ENCODE results near the gene OARD1.

OARD1 gene

DNA sequence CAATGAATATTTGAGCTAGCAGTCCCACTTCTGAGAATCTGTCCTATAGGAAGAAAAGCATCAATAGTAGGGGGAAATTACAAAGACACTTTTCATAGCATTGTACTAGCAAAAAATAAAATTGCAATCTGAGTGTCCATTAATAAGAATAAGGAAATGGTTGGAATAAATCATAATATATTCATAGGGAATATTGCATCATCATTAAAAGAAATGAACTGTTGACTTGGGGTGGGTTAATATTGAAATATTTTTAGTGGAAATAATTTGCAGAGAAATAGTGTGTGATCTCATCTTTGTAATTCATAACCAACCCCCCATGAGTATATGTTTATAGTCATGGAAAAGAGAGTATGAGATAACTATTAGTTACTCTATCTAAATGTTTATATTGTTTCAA is 13.0 kb upstream of the OARD1 start:
- ATAC-seq (ENCODE audit: low read depth), result no peak
- Mint-ChIP-seq H3K27ac (no peak overlapping the region), H3K4me3 (no peak overlapping the region), H3K27me3 (no peaks in the 10 kb centered on the region), H3K36me3 (peaks cover 21% of the 10 kb centered on the region), H3K4me1 (peaks cover 10% of the 10 kb centered on the region), H3K9me3 (no peaks in the 10 kb centered on the region)
- DNase-seq (ENCODE audit: low spot score in 2 of 2), result no peak

DNA sequence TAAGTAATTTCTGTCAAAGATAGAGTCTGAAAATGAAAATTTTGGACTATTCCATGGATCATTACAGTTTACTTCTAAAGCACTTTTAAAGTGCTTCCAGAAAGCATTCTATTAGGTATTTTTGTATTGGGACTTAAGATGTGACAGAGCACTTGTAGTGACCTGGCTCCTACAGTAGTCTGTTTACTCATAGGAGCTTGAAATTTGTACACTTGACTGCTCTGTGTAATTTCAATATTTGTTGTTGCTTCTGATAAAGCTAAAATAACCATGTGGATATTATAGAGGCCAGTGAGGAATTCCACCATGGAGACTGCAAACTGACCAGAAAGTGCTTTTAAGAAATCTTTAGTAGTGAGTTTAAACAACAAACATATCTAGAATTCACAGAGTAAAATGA is 10.9 kb upstream of the OARD1 start:
- Mint-ChIP-seq H3K27me3 (no peaks in the 10 kb centered on the region), H3K36me3 (peaks cover 27% of the 10 kb centered on the region), H3K9me3 (no peaks in the 10 kb centered on the region), H3K4me3 (no peak overlapping the region), H3K4me1 (peaks cover 12% of the 10 kb centered on the region), H3K27ac (peak overlapping the region; percentile 5)
- no peak for DNase-seq (ENCODE audit: low spot score in 2 of 2)
- no peak for ATAC-seq (ENCODE audit: low read depth)

DNA sequence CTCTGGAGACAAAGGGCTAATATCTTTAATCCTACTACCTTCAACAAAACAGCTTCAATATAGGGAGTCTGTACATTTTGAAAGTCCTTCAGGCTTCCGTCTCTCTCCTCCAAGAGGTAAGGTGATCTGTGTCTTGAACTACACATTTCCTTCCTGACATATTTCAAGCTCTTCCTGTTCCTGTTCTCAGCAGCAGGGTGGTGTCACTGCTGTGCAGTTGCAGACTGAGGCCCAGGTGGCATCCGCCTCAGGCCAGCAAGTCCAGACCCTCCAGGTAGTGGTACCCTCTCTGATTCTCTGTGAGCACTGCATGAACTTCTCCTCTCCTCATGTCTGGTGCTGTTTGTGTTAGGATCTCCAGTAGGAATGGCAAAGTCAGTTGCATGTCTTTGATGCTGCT is 8.5 kb upstream of the OARD1 start:
- DNase-seq (ENCODE audit: low spot score in 2 of 2), result no peak
- peak overlapping the region; percentile 77 for H3K4me3 Mint-ChIP-seq
- peak overlapping the region; percentile 91 for H3K27ac Mint-ChIP-seq
- H3K4me1 Mint-ChIP-seq, result peaks cover 20% of the 10 kb centered on the region
- no peaks in the 10 kb centered on the region for H3K27me3 Mint-ChIP-seq
- H3K9me3 Mint-ChIP-seq, result no peaks in the 10 kb centered on the region
- peaks cover 22% of the 10 kb centered on the region for H3K36me3 Mint-ChIP-seq
- ATAC-seq (ENCODE audit: low read depth), result peak; percentile 82

DNA sequence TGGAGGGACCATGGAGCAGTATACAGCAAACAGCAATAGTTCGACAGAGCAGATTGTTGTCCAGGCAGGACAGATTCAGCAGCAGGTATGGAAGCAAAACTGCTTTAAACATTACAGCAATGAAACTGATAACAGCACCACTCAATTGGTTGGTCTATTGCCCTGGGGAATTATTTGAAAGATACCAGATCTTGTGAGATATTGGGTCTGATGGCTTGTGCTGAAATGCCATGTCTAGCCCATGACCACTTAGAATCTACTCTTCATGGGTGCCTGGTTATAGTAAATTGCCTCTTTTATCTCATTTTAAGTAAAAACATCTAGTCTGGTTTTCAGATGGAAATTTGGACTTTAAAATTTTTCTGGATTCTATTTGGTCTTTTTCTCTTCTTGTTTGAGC is 6.9 kb upstream of the OARD1 start:
- Mint-ChIP-seq H3K4me1 (peaks cover 29% of the 10 kb centered on the region), H3K4me3 (no peak overlapping the region), H3K9me3 (no peaks in the 10 kb centered on the region), H3K36me3 (peaks cover 18% of the 10 kb centered on the region), H3K27me3 (no peaks in the 10 kb centered on the region), H3K27ac (peak overlapping the region; percentile 53)
- DNase-seq (ENCODE audit: low spot score in 2 of 2) (no peak), ATAC-seq (ENCODE audit: low read depth) (no peak)

DNA sequence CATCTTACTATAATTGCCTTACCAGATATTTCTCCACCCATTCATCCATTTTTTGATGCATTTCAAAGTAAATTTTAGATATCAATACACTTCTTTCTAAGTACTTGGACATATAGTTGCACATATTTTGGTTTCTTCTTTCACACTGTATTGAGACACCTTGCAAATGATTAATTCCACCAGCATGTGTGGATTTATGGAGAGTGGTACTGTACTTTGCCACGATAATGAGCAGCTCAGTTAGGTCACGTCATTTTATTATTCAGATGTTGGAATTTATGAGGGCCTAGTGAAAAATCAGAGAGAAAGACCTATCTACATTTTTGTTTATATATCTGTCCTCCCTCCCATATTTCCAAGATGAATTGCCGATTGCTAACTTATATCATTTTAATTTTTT is 5.9 kb upstream of the OARD1 start:
- no peak for ATAC-seq (ENCODE audit: low read depth)
- H3K36me3 Mint-ChIP-seq, result peaks cover 12% of the 10 kb centered on the region
- no peak overlapping the region for H3K27ac Mint-ChIP-seq
- no peak overlapping the region for H3K4me3 Mint-ChIP-seq
- DNase-seq (ENCODE audit: low spot score in 2 of 2), result no peak
- H3K27me3 Mint-ChIP-seq, result no peaks in the 10 kb centered on the region
- no peaks in the 10 kb centered on the region for H3K9me3 Mint-ChIP-seq
- H3K4me1 Mint-ChIP-seq, result peaks cover 33% of the 10 kb centered on the region

DNA sequence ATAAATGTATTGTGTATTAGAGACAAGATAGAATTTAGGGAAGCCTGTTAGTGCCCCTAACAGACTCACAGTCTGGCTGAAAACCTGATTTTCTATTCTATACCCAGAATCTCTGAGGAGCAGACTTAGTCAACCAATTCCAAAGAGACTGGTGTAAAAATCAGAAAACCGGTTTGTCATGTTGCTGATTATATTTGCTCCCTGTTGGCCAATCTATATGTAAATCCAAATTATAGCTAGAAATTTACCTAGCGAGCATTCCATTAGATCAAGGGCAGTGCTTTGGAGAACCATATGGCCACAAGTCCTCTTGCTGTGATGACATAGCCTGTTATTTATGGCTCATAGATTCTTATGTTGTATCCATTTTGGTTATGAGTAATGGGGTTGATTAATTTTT is 5.4 kb upstream of the OARD1 start:
- Mint-ChIP-seq H3K9me3 (no peaks in the 10 kb centered on the region), H3K27ac (no peak overlapping the region), H3K4me1 (peaks cover 33% of the 10 kb centered on the region), H3K36me3 (peaks cover 12% of the 10 kb centered on the region), H3K27me3 (no peaks in the 10 kb centered on the region), H3K4me3 (no peak overlapping the region)
- DNase-seq (ENCODE audit: low spot score in 2 of 2) (no peak), ATAC-seq (ENCODE audit: low read depth) (no peak)

DNA sequence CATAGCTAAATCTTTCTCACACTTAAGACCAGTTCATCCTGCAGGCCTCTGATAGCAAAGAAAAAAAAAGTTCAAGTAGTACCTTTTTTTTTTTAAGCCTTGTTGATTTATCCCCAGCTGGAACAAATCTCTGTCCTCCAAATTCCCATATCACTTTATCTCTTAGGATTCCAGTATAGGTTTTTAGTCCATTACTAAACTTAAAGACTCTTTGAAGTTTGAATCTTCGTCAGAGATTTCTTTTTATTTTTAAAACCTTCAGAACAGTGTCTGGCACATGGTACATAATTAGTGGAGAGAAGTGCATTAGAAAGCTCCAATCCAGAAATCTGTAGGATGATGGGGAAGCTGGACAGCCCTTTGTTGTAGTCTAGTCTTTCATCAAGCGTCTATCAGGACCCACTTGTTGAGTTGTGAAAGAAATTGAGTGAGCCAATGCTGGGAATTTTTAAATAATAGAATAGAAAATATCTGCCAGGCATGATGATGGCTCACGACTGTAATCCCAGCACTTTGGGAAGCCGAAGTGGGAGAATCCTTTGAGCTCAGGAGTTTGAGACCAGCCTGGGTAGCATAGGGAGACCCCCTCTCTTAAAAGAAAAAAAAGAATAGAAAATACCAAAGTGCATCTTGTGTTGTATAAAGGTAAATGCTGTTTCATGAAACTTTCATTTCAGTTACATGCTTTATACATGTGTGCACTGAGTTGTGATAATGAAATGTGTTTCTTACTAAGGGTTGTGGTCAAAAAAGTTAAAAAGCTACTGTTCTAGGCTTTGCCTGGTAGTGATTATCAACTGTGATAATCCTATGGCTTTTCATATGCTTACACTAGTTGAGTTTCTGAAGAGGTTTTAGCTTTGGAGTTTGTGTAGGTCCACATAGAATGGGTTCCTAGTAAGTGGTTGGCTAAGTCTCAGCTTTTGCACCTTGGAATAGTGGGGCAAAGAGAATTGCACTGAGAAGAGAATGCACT is 3.8 kb upstream of the OARD1 start:
- Mint-ChIP-seq H3K36me3 (peaks cover 11% of the 10 kb centered on the region), H3K4me1 (peaks cover 34% of the 10 kb centered on the region), H3K27ac (peak overlapping the region; percentile 98), H3K27me3 (no peaks in the 10 kb centered on the region), H3K4me3 (peak overlapping the region; percentile 1), H3K9me3 (no peaks in the 10 kb centered on the region)
- ATAC-seq (ENCODE audit: low read depth), result no peak
- no peak for DNase-seq (ENCODE audit: low spot score in 2 of 2)

DNA sequence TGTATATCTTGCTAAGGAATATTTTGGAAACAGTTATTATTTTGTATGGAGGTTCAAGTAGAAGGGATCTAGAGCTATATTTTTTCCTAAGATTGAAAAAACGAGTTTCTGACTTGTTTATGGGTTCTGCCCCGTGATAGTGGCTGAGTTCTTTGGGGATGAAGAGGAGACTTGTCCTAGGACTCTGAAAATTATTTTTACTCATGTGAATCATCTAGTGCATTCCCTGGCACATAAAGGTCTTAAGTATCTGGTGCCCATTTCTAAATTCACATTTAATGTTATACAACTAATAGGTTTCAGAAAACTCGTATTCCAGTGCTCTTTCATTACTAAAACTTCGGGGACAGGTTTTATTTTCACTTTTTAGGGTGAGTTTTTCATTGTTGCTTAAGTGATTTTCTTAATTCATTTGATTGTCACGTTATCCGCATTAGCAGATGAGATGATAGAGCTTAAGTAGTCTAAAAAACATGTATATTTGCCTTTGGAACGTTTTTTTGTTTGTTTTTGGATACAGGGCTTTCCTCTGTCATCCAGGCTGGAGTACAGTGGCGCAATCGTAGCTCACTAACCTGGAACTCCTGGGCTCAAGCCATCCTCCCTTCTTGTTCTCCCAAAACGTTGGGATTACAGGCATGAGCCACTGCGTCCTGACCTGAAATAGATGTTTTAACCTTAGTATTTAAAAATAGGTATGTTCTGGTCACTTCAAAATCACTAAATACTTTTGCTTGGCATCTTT is 2.7 kb upstream of the OARD1 start:
- ATAC-seq (ENCODE audit: low read depth) (no peak), DNase-seq (ENCODE audit: low spot score in 2 of 2) (no peak)
- Mint-ChIP-seq H3K27me3 (no peaks in the 10 kb centered on the region), H3K27ac (peak overlapping the region; percentile 98), H3K9me3 (no peaks in the 10 kb centered on the region), H3K4me1 (peaks cover 28% of the 10 kb centered on the region), H3K36me3 (peaks cover 9% of the 10 kb centered on the region), H3K4me3 (peak overlapping the region; percentile 92)

DNA sequence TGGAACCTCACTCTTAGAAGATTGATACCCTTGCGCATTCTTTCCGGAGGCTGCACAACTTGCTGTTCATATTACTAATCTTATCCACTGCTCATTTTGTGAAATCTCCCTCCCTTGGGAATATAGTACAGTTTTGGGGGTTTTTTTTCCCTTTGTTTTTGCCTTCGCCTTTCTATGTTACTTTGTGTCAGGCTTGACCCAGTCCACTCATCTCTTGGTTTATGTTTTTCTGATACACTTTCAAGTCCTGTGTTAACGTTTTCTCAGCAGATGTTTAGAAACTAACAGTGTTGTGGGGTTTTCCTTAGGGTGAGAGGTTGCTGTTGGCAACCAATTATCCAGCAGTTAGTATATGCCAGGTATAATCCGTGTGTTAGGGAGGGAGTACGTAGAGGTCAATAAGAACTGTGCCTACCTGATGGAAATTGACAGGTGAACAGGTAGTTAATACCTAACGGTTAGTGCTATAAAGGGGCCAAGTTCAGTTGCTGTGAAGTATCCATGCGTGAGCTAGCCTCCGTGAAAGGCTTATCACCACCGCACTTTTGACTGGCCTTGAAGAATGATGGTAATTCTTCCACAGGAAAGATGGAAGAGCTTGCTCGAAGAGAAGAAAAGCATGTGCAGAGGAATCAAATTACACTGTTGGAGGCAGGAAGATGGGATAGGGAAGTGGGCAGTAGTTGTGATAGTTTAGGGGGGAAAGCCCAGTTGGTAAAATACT is 2.0 kb upstream of the OARD1 start:
- Mint-ChIP-seq H3K36me3 (peaks cover 6% of the 10 kb centered on the region), H3K4me3 (peak overlapping the region; percentile 92), H3K27ac (peak overlapping the region; percentile 98), H3K4me1 (peaks cover 28% of the 10 kb centered on the region), H3K9me3 (no peaks in the 10 kb centered on the region), H3K27me3 (no peaks in the 10 kb centered on the region)
- DNase-seq (ENCODE audit: low spot score in 2 of 2), result peak; percentile 20 to 30
- ATAC-seq (ENCODE audit: low read depth), result no peak

DNA sequence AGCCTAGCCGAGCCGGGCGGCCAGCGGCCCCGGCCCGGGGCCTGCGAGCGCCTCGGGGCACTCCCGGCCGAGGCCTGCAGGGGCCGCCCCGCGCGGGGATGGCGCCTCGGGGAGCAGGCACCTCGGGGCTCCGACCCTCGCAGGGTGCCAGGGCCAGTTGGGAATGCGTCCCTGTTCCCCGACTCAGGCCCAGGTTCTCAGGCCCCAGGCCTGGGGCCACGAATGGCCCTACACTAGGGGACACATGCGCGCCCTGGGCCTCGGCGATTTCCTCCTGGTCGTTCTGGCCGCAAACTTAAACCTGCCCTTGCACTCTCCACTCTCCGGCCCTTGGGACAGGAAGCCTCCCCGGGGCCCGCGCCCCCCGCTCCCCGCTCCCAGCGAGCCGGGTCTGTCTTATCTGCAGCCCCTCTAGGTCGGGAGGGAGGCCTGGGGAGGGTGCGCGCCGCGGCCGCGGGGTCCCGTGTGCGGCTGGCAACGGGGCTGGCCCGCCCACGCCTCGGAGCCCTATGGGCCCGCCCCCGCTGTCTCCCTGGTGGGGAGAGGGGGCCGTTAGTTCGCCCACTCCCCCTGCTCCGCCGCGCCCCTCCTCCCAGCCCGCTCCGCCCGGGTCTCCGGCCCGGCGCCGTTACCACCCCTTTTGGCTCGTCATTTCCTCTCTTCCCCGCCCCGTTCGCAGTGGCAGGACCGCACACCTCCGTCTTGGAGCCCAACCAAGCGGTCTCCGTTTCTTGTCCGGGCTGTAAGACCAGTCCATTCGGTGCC is 1.2 kb upstream of the OARD1 start:
- peak overlapping the region; percentile 98 for H3K27ac Mint-ChIP-seq
- DNase-seq (ENCODE audit: low spot score in 2 of 2) (peak; percentile 77 to 80), ATAC-seq (ENCODE audit: low read depth) (peak; percentile 24)
- no peaks in the 10 kb centered on the region for H3K27me3 Mint-ChIP-seq
- H3K36me3 Mint-ChIP-seq, result peaks cover 4% of the 10 kb centered on the region
- no peaks in the 10 kb centered on the region for H3K9me3 Mint-ChIP-seq
- peak overlapping the region; percentile 97 for H3K4me3 Mint-ChIP-seq
- H3K4me1 Mint-ChIP-seq, result peaks cover 27% of the 10 kb centered on the region

DNA sequence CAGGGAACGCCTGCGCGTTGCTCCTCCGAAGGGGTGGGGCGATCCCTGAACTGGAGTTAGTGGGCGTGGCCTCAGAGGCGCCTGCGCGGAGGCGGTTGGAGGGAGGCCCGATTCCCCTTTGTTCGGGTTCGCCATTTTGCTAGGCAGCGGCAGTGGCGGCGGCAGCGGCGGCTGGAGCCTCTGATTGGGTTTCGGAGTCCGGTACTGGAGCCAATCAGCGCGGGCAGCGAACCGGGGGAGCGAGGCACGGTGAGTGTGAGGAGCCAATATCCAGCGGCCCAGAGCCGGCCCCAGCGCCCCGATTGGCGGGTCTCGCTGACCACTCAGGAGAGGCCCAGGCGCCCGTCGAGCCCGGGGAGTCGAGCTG is 663 bp upstream of the OARD1 start, which contains the start of gene NFYA:
TSS of gene NFYA (plus strand) at position 139 of the 367 bp plus-strand sequence. CDS start 6,116 bp downstream, outside the sequence.
- H3K36me3 Mint-ChIP-seq, result peaks cover 4% of the 10 kb centered on the region
- ATAC-seq (ENCODE audit: low read depth), result peak; percentile 61

DNA sequence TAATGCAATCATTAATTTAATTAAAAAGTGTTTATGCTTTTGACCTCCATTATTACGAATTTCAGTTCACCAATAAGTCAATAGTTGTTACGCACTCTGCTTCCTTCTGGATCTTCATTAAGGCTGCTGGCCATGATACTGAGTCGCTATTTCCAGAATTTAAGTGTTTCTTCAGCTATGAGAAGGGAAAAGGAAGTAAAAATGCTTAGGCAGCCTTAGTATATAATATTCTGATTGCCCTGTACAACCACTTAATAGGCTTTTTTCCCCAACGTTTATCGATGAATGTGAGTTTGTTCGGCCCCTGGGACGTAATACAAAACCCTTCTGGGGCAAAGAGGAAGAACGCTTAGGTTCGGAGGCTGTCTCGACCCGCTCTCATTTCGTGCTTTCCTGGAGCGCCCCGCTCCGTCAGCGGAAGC is 644 bp downstream of the OARD1 start:
- H3K4me3 Mint-ChIP-seq, result peak overlapping the region; percentile 97
- peak overlapping the region; percentile 98 for H3K27ac Mint-ChIP-seq
- peaks cover 29% of the 10 kb centered on the region for H3K4me1 Mint-ChIP-seq
- no peaks in the 10 kb centered on the region for H3K9me3 Mint-ChIP-seq
- DNase-seq (ENCODE audit: low spot score in 2 of 2), result no peak
- ATAC-seq (ENCODE audit: low read depth), result peak; percentile 6
- peaks cover 15% of the 10 kb centered on the region for H3K36me3 Mint-ChIP-seq
- H3K27me3 Mint-ChIP-seq, result no peaks in the 10 kb centered on the region

More for the DNA sequence above, 663 bp upstream of the OARD1 start, which contains the start of gene NFYA:
- Mint-ChIP-seq H3K9me3 (no peaks in the 10 kb centered on the region), H3K27me3 (no peaks in the 10 kb centered on the region), H3K4me3 (peak within 1 kb of the TSS; percentile 97), H3K27ac (peak within 1 kb of the TSS; percentile 98), H3K4me1 (peaks cover 27% of the 10 kb centered on the region)
- DNase-seq (ENCODE audit: low spot score in 2 of 2), result no peak

DNA sequence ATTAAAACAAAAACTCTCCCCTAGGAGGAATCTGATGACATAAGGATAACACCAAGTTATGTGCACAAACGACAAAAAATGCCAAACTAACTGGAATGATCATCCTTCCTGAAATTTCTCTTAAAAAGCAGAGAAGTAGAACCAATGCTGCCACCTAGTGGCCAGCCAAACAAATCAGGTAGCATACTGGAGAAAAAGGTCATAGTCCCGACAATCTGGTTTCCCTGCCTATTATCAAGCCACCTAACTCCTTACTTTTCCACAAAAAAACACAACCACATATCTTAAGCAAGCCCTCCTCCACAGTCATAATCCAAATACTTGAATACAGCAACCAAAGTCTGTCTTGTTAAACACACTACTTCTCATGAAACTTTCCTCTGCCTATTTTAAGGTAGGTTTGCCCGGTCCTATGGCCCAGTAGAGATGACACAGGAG is 5.3 kb downstream of the OARD1 start:
- H3K4me1 Mint-ChIP-seq, result peaks cover 12% of the 10 kb centered on the region
- H3K9me3 Mint-ChIP-seq, result no peaks in the 10 kb centered on the region
- H3K27ac Mint-ChIP-seq, result peak overlapping the region; percentile 8
- ATAC-seq (ENCODE audit: low read depth) (no peak), DNase-seq (ENCODE audit: low spot score in 2 of 2) (peak; percentile 43 to 50)
- H3K4me3 Mint-ChIP-seq, result no peak overlapping the region
- peaks cover 21% of the 10 kb centered on the region for H3K36me3 Mint-ChIP-seq
- H3K27me3 Mint-ChIP-seq, result no peaks in the 10 kb centered on the region

Data from memory B cell (primary cell).